ENCODE data around the gene IFNL3. TPM values are rescaled to one million over a fixed set of nuclear protein-coding genes. Genes with fewer than 3 reads are reported as not detected.

Gene IFNL3
- total RNA-seq, 1 donor from 2014 or later, result not detected

GRCh38 chr19:39200066-39200802, 44.6 kb downstream of the IFNL3 start:
- Mint-ChIP-seq H3K27me3 (ENCODE audit: low read depth) (peaks cover 41% of the 10 kb centered on the region), H3K36me3 (no peaks in the 10 kb centered on the region), H3K27ac (no peak overlapping the region), H3K4me3 (no peak overlapping the region), H3K4me1 (peaks cover 22% of the 10 kb centered on the region), H3K9me3 (no peaks in the 10 kb centered on the region)
- no peak for DNase-seq (ENCODE audit: low spot score in 2 of 2, unreplicated experiment in 2 of 2)
- TF ChIP-seq, protein P1, sequence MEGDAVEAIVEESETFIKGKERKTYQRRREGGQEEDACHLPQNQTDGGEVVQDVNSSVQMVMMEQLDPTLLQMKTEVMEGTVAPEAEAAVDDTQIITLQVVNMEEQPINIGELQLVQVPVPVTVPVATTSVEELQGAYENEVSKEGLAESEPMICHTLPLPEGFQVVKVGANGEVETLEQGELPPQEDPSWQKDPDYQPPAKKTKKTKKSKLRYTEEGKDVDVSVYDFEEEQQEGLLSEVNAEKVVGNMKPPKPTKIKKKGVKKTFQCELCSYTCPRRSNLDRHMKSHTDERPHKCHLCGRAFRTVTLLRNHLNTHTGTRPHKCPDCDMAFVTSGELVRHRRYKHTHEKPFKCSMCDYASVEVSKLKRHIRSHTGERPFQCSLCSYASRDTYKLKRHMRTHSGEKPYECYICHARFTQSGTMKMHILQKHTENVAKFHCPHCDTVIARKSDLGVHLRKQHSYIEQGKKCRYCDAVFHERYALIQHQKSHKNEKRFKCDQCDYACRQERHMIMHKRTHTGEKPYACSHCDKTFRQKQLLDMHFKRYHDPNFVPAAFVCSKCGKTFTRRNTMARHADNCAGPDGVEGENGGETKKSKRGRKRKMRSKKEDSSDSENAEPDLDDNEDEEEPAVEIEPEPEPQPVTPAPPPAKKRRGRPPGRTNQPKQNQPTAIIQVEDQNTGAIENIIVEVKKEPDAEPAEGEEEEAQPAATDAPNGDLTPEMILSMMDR (IDR thresholded peaks at IDR 0.05; ENCODE audit: unreplicated experiment), result no peak

- TF ChIP-seq, protein P1 (IDR thresholded peaks at IDR 0.05; ENCODE audit: unreplicated experiment), result no peak
- H3K27ac Mint-ChIP-seq, result no peak overlapping the region
- no peak for DNase-seq (ENCODE audit: low spot score in 2 of 2, unreplicated experiment in 2 of 2)
- H3K27me3 Mint-ChIP-seq (ENCODE audit: low read depth), result peaks cover 45% of the 10 kb centered on the region
- no peak overlapping the region for H3K4me3 Mint-ChIP-seq
- H3K4me1 Mint-ChIP-seq, result peaks cover 21% of the 10 kb centered on the region
- H3K36me3 Mint-ChIP-seq, result no peaks in the 10 kb centered on the region
- H3K9me3 Mint-ChIP-seq, result no peaks in the 10 kb centered on the region
These were observed 45.8 kb downstream of the IFNL3 start for GRCh38 chr19:39199025-39199424.

GRCh38 chr19:39197808-39198207, 47.0 kb downstream of the IFNL3 start:
- Mint-ChIP-seq H3K27me3 (ENCODE audit: low read depth) (peaks cover 43% of the 10 kb centered on the region), H3K36me3 (no peaks in the 10 kb centered on the region), H3K4me3 (peak overlapping the region; percentile 54), H3K4me1 (peaks cover 30% of the 10 kb centered on the region), H3K27ac (no peak overlapping the region), H3K9me3 (no peaks in the 10 kb centered on the region)
- TF ChIP-seq, protein P1 (IDR thresholded peaks at IDR 0.05; ENCODE audit: unreplicated experiment), result no peak
- DNase-seq (ENCODE audit: low spot score in 2 of 2, unreplicated experiment in 2 of 2), result no peak

DNA sequence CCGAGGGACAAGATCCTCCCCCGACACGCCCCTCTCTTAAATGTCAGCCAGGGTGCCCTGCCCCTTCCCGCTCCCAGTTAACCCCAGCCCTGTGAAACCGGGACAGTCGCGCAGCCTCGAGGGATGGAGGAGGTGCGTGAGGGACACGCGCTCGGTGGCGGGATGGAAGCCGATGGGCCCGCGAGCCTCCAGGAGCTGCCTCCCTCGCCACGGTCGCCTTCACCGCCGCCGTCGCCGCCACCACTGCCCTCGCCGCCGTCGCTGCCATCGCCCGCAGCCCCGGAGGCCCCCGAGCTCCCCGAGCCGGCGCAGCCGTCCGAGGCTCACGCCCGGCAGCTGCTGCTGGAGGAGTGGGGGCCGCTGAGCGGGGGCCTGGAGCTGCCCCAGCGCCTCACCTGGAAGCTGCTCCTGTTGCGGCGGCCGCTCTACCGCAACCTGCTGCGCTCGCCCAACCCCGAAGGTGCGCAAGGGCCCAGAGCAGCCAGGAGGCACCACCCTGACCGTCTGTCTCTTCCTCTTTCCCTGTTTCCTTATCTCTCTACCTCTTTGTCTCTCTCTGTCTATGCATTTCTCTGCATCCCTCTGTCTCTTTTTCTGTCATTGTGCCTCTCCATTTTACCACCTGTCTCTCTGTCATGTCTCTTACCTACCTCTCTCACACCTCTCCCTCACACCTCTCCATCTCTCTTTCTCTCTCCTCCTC, 47.8 kb downstream of the IFNL3 start, which contains the start of gene NCCRP1:
Gene NCCRP1, plus strand, starts transcription at position 105 of the 703 bp plus-strand sequence. Its CDS starts 19 bp downstream, at position 124.
- no peaks in the 10 kb centered on the region for H3K9me3 Mint-ChIP-seq
- no peaks in the 10 kb centered on the region for H3K36me3 Mint-ChIP-seq
- DNase-seq (ENCODE audit: low spot score in 2 of 2, unreplicated experiment in 2 of 2), result no peak
- H3K4me1 Mint-ChIP-seq, result peaks cover 32% of the 10 kb centered on the region
- no peak within 1 kb of the TSS for H3K27ac Mint-ChIP-seq
- peak within 1 kb of the TSS; percentile 54 for H3K4me3 Mint-ChIP-seq
- H3K27me3 Mint-ChIP-seq (ENCODE audit: low read depth), result peaks cover 43% of the 10 kb centered on the region
- TF ChIP-seq, protein P1 (IDR thresholded peaks at IDR 0.05; ENCODE audit: unreplicated experiment), result no peak

DNA sequence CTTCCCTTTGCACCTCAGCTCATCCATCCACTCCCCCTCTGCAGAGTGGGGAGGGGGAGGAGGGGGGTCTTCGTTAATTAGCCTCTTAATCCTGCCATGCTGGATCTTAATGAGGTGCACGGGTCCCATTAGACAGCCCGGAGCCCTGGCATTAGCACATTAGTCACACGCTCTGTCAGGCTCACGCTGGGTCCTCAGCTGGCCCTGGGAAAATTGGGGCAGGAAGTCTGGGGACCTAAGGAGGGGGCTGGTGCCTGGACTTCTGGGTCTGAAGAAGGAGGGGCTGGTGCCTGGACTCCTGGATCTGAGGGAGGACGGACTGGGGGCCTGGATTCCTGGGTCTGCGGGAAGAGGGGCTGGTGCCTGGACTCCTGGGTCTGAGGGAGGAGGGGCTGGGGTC, 48.5 kb downstream of the IFNL3 start:
- Mint-ChIP-seq H3K4me3 (peak overlapping the region; percentile 30), H3K27ac (no peak overlapping the region), H3K27me3 (ENCODE audit: low read depth) (peaks cover 43% of the 10 kb centered on the region), H3K9me3 (no peaks in the 10 kb centered on the region), H3K4me1 (peaks cover 32% of the 10 kb centered on the region), H3K36me3 (no peaks in the 10 kb centered on the region)
- TF ChIP-seq, protein P1 (IDR thresholded peaks at IDR 0.05; ENCODE audit: unreplicated experiment), result no peak
- DNase-seq (ENCODE audit: low spot score in 2 of 2, unreplicated experiment in 2 of 2), result no peak

All from mesothelial cell of epicardium (in vitro differentiated cells).